SIG-M5 (cell line): ENCODE measurements around the gene TSHB.

Experiments
- DNase-seq: peaks from one replicate; lab custom pipeline; 2025; lab: John Stamatoyannopoulos, UW

TSHB gene

GRCh38 chr1:115060501-115060900, 30.9 kb downstream of the TSHB start:
- no peak for DNase-seq

GRCh38 chr1:115062542-115063004, 32.9 kb downstream of the TSHB start:
- peak; percentile 44 for DNase-seq

- DNase-seq = no peak
Measured at GRCh38 chr1:115063228-115063901, 33.7 kb downstream of the TSHB start.

- no peak for DNase-seq
Measured at GRCh38 chr1:115064461-115064860, 34.8 kb downstream of the TSHB start.

DNA sequence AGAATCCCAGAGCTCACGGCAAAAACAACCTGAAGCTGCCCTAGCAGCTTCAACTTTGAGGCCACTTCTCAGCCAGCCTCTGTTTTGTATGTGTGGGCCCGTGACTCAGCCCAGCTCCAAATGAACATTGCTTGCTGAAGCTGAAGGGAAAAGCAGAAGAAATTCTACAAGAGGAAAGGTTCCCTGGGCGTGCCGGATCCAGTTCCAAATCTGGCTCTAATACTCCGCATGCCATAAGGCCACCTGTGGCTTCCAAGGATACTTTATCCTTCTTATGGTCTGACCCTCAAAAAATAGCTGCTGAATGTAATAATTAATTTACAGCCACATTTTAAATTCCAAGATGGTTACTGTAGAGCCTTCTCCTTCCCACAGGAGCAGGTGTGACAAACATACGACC, 35.4 kb downstream of the TSHB start:
- no peak for DNase-seq

GRCh38 chr1:115067161-115067859, 37.7 kb downstream of the TSHB start:
- DNase-seq = no peak

DNA sequence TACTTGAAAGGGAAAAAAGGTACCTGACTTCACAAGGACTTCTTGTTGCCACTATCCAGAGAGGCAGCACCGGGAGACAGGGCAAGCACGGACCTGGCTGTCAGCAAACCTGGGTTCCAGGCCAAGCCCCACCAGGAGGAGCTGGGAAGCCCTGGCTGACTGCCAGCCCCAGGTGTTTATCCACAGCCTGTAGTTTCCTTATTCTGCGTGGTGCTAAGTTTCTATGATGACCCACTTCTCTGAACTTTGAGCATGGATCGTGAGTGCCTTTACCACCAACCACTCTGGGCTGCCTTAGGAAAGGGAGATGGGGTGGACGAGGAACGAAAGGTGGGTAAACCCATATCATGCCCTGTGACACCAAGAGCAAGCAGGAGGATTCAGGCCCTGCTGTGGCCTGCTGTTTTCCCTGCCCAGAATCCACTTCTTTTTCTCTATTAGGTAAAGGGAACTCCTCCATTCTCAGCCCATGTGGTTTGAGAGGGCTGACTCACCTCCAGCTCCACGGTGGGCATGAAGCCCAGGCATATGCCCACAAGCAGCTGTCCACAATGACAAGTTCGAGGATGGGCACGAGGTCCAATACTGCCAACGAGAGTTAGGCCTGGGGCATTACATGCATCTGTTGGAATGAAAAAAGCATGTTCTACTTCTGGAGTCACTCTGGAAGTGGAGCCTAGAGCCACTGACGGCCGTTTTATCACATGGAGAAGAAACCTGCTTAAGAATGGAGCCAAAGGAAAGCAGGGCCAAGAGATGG, 39.4 kb downstream of the TSHB start:
- no peak for DNase-seq

DNA sequence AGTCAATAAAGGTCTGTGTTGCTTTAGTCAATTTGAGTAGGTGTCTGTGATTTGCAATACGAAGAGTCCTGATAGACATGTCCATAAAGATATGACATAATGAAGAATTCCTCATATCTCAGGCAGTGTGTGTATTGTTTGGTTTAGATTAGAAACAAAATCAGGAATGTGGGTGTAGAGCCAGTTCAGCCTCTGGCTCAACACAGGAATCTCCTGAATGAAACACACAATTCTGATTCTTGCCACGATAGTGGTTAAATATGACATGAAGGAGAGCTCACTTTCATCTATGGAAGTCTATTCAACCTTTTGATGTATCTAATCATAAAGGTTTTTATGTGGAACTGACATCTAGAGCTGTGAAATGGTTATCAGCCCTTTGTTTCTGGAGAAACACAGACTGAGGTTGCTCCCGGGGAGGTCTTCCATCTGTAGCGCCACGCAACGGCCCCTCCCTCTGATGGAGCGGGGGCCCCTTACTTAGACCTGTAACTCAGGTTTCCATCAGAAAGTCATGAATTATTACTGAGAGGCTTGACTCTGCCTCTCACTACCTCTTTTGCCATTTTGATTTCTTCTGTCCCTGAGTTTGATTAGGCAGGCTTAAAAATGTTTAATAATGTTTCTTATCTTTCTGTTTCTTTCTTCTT, 40.2 kb downstream of the TSHB start:
- no peak for DNase-seq

GRCh38 chr1:115071012-115071664, 41.5 kb downstream of the TSHB start:
- no peak for DNase-seq

DNA sequence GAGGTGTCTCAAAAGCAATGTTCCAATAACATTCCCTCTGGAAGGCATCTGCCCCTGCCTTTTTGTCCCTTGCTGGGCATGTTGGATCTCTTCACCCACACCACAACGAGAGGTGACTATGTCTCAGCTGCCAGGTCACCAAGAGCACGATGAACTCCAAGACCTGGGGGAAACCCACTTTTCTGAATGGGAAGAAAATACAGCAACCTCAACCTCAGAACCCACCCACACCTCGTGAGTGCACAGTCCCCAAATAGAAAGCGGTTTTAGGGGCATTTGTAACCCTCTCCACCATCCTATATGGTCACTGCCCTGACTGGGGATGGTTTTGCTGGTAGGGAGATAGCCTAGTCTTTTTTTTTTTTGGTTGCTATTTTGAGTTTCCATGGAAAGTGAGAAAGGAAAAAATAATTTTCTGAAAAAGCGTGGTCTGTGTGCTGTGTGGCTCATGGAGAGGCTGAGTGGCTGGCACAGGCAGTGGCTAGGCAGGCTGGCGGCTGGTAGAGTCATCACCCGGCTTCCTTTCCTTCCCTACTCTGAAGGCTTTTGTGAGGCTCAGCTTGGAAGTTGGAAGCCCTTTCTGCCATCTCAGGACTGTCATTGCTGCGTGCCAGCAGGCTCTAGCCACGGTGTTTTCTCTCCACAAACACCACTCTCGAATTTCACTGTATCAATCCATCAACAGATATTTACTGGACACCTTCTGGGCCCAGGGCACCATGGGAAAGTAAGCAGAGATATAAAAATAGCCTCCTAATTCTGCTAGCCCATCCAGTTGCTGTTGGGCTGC, 43.9 kb downstream of the TSHB start:
- DNase-seq = no peak

- no peak for DNase-seq
Measured at GRCh38 chr1:115074839-115075534, 45.4 kb downstream of the TSHB start.

- DNase-seq = no peak
Measured at GRCh38 chr1:115076384-115076915, 46.8 kb downstream of the TSHB start.

- DNase-seq = no peak
Measured at GRCh38 chr1:115077286-115077983, 47.8 kb downstream of the TSHB start.

GRCh38 chr1:115077984-115078330, 48.3 kb downstream of the TSHB start:
- DNase-seq = no peak

- no peak for DNase-seq
Measured at GRCh38 chr1:115078708-115079107, 49.1 kb downstream of the TSHB start.

GRCh38 chr1:115082949-115083348, 53.3 kb downstream of the TSHB start:
- DNase-seq = no peak
